Activated gamma-delta T cell (primary cell): ENCODE results near the gene VEGFA.

ENCODE experiments used
- DNase-seq: peaks from one replicate; lab custom pipeline; 2025; lab: John Stamatoyannopoulos, UW

Gene VEGFA

DNA sequence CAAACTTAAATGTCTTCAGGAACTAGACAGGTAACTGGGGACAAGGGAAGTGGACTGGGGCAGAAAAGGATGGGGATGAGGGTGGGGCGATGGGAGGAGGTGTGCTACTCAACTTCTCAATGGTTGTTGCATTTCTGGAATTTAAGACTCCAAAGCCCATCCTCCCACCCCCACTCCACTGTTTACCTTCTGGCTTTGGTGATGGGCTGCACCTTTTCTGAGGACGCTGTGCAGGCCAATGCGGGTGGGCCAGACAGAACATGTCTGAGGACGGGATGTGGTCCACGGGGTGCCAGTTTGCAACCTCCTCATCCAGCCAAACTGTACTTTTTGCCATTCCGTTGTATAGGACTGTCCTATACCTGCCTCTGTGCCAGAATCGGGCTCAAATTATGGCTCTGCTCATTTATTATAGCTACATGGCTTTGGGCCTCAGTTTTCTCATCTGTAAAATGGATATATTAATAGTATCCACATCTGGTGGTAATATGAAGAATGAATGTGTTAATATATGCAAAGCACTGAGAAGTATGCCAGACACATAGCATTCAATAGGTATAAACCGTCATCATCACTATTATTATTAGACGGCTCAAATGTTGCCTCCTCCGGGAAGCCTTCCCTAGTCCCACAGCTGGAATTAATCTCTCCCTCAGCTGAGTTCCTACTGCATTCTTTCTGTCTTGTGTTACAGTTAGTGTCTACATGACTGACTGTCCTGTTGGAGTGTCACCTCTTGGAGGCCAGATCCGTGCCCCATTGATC, 31.0 kb upstream of the VEGFA start:
- DNase-seq = no peak

DNA sequence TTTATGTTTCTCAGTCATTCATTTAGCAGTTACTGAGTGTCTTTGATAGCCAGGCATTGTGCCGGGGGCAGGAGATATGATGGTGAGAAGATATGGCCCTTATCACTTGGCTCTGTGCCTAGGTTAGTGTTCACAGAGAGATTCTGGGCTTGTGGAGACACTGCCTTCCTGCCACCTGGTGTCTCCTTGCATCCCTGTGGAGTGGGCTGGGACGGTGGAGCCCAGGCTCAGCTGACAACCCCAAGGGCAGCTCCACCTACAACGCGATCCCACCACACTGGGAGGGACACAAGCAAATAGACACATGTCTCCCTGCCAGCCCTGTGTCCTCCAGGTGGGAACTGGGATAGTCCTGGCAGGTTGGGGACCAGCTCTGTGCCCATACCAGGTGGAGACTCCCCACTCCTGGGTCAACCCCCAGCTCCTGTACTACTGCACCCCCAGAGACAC, 30.3 kb upstream of the VEGFA start:
- DNase-seq = no peak

DNA sequence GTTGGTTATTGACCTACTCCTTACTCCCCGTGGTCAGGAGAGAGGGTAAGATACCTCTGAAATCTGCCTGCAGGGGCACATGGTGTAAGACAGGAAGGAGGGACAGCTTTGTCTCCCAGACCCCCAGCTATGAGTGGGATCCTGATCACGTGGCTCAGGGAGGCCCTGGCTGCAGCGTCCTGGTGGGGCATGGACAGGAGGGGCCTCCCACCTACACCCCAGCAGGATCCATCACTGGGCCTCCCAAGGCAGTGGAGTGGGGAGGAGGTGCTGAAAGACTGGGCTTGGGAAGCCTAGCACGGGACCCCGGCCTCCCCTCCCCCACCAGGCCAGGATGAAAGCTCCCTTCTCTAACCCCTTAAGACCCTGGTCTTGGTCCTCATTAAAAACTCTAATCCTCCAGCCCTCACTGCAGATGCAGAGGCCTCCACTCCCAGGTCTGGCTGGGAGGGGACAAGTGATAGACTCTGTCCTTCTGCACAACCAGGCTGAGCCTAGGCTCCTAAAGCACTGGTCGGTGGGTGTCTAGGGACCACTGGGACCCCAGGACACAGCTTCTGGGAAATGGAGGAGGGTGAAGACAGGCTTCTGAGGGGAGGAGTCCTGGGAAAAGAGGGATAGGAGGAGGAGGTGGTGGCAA, 29.6 kb upstream of the VEGFA start:
- DNase-seq = no peak

DNA sequence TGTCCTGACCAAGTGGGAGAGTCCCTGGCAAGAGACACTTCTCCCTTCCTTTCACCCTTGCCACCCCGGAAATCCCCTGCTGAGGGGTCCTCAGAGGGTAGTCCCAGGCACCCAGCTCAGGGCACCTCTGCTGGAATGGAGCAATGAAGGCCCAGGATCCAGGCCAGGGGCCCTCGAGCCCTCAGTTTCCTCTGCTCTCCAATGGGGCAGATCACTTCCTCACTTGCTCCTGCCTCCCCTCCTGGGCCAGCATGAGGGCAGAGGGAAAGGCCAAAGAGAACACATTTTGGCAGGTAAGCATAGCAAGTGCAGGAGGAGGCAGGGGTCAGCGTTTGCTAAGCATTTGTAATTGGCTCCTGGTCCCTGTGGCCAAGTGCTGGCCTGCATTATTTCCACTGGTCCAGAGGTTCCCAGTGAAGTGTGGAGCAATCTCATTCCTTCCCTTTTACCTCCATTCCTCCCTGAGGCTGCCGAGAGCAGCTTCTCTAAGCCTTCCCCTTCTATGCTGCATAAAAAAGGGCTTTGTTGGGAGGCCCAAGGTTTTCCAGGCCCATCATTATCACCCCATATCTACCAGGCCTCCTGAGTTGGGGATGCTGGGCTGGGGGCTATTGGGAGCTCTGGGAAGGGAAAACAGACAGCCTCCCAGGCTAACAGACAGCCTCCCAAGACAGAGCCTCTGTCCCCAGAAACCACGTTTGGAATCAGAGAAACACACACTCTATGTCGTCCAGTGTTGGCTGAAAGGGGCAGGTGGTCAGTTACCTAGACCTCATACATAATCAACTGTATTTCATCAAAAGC, 28.8 kb upstream of the VEGFA start:
- DNase-seq = no peak

DNA sequence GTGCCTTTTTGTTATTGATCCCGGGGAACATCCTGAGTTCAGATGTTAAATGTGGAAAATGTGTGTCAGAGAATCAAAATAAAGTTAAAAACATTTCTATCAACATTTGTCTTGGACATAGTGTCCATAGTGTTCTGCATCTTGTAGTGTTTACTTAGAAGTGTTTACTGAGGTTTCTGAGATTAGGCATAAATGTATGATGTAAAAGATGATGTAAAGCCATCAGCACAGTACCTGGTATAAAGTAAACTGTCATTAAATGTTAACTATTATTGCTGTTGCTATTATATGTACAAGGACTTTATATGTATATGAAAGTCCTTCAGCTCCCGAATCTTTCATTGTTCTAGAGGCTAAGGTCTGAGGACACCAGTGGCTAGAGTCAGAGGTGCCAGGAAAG, 28.2 kb upstream of the VEGFA start:
- no peak for DNase-seq

DNA sequence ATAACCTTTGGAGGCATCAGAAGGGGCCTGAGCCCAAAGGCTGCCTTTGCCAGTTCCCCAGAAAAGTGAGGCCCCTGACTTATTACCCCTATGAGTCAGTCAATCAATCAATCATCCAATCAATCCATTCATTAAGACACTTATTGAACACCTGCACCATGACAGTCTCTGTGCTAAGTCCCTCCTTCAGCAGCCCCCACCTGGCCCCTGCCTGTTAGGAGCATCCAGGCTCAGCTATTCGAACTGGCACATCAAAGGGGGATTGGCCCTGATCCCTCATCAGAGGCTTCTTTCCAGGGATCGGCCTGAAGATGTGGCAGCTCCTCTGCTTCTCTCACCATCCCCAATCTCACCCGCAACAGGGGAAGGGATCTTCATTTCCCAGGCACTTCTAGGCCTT, 27.7 kb upstream of the VEGFA start:
- DNase-seq = no peak

DNA sequence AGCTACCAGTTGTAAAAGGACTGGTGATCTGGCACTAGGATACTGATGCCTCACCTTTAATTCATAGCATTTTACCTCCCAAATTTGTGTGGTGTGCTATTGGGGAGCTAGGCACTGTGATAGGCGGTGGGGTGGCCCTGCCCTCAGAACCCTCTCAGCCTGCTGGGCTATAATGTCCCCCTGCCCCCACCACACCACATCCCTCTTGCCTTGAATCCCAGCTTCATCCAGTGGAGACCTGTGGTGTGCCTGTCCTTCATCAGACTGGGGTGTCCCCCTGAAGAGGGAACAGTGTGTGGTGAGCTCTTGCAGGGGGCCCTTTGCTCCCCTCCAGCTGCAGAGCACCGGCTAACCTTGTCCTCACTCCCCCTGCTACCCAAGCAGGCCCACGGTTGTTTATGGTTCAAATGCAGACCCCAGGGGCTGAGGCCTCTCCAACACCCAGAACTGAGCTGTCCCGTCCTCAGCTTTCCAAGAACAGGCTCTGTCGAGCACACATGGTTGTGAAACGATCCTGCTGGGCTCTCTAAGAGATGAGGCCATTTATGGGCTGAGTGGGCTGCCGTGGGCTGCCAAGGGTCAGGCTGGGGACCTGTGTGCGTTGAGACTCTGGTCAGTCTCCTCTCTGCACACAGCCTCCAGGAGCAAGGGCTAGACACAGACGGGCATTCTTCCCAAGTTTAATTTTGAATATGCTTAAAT, 26.9 kb upstream of the VEGFA start:
- DNase-seq = no peak

DNA sequence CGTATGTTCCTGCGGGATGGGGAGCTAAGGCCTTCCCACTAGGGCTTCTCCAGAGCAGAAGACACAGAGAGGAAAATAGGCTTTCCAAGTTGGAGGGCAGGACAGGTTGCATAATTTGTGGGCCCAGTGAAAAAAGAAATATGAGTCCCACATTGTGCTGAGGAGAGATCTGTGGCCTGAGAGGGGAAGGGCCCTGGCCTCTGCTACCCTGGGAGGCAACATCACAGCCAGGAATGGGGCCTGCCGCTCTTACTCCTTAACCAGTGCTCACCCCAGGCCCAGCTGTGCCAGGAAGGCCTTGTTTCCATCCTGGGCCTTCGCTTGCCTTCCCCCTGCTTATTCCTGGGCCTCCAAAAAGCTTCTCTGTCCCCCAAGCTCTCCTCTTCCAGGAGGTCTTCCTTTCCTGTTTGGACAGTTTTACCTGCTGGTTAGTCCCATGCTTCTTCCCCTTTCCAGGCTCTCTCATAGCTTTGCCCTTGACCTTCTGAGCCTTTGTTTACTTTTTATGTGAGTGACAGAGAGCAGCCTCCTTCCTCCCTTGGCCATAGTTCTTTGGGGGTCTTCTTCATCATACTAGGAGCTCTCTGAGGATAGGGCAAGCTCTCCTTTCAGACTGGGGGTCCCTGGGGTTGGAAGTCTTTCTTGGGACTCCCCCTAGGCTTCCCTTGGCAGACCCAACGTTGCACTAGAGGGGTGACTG, 26.2 kb upstream of the VEGFA start:
- DNase-seq = no peak

DNA sequence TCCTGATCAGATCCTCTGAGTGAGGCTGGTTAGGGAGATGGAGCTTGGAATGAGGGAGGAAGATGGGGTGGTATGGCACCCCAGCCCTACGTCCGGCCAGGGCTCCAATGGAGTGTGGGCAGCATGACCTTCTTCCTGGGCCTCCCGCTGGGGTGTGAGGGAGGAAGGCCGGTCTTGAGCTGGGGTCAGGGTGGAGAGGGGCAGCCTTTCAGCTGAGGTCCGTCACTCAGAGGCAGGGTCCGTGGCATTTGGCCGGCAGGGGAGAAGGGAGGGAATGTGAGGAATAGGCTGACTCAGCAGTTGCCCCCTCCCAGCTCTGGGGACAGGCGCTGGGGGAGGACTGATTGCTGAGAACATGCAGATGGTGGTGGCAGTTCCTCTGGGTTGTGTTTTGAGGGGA, 25.5 kb upstream of the VEGFA start:
- no peak for DNase-seq

DNA sequence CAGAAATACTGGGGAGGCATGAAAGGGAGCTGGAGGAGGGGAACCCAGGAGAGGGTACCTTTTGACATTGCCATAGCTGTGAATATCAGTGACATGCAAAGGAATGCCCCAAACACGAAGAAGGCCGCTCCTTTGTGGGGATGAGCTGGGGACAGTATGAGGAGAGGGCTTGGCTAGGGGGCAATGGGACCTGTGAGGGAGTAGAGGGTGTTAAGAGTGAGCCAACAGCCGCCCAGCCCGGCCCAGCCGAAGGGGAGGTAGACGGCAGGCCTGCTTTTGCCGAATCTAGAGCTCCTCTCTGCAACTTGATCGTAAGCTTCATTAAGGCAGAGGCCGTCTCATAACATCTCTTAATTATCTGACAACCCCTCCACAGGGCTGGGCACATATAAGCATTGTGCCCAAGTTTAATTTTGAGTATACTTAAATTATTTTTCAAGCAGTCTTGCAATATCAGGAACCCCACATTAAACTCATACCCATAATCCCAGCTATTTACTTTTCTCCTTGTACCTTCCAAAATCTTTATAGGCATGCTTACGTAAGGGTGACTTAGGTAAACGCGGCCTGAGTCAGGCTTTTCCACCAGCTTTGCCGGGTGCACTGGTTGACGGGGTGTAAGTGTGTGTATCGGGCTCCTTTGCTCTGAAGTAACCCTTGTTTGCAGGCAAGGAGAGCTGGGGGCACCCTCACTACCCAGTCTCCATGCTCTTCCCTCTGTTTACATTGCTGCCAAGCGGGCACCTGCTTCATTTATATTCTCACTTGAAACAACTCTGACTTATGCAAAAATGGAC, 24.9 kb upstream of the VEGFA start:
- DNase-seq = no peak

DNA sequence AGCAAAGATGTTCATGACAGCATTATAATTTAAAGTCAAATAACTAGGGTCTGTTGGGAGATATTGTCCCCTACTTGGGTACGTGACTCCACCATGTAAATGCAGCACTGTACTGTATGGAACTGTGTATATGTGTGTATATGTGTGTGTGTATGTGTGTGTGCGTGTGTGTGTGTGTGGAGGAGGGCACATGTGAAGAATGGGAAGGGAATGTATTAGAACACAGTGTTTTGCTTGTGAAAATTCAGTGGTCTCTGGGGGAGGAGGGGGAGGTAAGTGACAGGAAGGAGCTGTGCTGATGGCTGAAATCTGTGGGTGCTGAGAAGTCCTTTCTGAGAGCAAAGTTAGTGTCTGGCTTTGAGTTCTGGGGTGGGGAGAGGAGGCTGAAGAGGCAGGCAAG, 23.9 kb upstream of the VEGFA start:
- no peak for DNase-seq

DNA sequence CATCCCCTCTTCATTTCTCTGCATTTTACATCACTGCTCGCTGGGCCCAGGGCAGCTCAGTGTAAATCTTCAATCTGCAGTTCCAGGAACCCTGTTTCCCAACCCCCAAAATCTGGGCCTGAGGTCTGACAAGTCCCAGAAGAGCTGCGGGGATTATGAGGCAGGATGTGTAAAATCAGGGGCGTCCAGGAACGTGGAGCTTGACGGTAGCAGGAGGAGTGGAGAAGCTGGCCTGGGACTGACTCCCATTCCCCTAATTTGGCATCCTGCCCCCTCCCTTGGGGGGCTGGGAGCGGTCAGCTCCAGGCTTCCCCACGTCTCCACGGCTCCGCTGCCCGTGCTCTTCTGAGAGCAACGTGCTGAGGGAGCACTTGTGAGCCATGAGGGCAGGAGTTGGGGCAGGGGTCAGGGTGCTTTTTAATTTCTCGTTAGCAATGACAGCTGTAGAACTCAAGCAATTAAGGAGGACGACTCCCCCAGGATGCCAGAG, 23.4 kb upstream of the VEGFA start:
- no peak for DNase-seq

DNA sequence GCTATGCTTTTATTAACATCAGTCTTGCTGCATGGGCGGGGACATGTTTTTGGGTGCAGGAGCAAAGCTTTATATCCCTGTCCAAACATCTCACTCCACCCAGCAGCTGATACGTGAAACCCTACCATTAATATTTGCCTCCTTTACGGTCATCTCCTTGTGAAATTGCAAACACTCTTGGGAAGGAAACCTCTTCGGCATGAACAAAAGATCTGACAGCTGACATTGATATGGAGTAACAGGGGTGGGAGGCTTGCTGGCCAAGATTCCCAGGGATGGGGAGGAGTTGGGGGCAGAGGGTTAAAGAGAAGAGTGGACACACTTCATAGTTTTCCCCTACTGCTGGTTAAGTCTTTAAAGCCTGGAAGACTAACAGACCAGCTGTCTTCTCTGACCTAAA, 22.2 kb upstream of the VEGFA start:
- no peak for DNase-seq

DNA sequence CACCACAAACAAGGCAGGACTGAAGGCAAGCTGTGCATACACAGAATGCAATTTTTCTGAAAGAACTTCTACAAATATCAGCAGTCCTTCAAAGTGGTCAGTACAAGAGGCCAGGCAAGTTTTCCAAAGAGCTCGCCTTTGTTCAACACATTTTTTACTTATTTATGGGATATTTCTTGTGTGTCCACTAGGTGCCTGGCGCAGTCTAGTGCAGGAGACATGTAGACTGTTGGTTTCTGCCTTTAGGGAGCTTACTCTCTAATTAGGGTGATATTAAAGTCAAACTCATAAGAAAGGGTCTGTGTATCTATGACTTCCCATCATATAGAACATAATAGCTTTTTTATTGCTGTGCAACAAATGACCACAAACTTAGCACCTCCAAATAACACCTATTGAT, 21.2 kb upstream of the VEGFA start:
- no peak for DNase-seq

DNA sequence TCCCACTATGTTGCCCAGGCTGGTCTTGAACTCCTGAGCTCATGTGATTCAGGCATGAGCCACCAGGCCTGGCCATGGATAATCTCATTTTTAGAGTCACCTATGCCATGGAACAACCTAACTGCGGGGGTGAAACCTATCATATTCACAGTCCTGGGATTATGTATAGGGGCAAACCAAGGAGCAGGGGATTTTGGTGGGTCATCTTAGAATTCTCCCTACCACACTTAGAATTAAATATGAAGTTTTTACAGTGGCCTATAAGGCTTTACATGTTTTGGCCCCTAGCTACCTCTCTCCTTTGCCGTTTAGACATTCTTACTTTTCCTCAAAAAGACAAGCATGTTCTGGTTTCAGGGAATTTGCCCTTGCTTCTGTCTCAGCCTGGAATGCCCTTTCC, 20.6 kb upstream of the VEGFA start:
- DNase-seq = no peak

DNA sequence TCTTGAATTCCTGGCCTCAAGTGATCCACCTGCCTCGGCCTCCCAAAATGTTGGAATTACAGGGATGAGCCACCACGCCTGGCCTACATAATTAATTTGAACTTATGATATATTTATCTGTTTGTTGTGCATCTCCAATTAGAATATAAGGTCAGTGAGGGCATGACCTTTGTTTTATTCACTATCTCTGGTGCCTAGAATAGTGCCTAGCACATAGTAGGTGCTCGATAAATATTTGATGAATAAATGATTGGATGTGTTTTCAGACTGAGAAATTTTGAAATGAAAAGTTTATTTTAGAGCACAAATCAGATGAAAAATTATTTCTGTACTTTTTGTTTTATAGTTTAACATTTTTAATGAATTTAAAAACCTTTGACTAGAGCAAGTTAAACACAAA, 19.4 kb upstream of the VEGFA start:
- DNase-seq = no peak

DNA sequence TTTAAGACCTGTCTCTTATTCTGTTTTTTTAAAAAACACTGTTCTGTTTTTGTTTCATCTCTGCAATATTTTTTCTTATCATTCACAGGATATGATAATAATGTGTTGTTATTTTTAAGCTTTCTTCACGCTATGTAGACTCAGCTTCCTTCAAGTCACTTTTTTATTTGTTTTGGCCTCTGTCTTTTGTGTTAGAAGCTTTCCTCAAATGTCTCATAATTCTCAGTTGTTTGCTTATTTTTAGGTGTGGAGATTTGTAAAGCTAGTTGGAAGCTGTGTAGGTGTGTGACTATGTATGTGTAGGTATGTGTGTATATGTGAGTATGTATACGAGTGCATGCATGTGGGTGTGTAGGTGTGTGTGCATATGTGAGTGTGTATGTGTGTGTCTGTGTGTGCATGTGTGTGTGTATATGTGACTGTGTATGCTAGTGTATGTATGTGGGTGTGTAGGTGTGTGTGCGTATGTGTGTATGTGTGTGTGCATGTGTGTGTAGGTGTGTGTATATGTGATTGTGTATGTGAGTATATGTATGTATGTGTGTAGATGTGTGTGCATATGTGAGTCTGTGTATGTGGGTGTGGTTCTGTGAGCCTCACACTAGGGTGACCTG, 16.3 kb upstream of the VEGFA start:
- no peak for DNase-seq

DNA sequence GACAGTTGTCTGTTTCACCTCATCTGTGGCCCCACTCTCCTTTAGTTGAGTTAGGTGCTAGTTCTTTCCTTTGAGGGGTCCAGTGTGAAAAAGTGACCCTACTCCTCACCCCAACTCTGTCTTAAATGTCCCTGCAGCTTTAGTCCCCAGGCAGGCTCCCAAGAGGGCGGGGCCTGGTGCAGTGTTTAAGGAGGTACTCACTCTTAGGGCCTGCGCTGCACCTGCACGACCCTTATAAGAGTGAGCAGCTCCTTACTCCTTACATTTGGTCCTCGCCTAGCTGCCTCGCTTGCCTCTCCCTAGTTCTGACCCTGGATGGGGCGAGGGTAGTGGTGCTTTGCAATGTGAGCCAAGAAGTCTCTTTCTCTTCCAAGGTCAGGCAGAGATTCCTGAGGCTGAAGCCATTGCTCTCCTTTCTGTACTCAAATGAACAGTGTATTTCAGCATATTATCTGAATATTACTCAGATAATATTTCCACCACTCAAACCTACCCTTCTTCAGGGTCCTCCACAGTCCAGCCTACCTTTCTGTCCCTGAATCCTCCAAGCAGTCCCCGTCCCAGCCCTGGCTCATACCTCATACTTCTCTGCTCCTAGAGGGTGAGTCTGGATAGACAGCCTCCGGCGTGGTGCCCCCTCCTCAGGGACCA, 11.9 kb upstream of the VEGFA start:
- DNase-seq = no peak

DNA sequence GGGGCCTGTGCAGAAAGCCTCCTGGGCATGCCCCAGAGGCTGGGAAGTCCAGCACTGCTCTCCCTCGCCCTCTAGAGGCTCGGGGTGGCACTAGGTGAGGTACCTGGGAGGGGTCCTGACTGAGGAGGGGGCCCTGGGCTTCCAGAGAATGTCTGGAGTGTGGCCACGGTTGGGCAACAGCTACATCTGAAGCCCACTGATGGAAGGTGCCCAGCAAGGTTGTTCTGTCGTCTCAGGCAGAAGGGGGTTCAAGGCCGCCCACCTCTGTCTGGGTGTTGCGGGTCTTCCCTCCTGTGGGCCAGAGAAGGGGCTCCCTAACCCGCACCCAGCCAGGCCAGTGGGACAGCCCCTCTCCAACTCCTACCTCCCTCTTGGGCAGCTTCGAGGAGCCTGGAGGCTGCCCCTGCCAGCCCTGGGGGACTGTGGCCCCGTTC, 11.4 kb upstream of the VEGFA start:
- DNase-seq = no peak
